C4-2B (cell line): ENCODE measurements around the gene SMARCC2.

Experiments used
- H3K27ac ChIP-seq: fragments of 450-650 bp; 2 replicates; pipeline ENCODE4 v1.5.1; 2017
- ZFX ChIP-seq: fragments of 450-650 bp; IDR thresholded peaks from 2 replicates; pipeline ENCODE4 v1.6.1; 2017
- TF ChIP-seq, protein P1 (sequence below): fragments of 450-650 bp; conservative IDR thresholded peaks from 2 replicates; pipeline ENCODE4 v1.5.1; 2017; ENCODE audit warnings: mild to moderate bottlenecking

Gene SMARCC2

DNA sequence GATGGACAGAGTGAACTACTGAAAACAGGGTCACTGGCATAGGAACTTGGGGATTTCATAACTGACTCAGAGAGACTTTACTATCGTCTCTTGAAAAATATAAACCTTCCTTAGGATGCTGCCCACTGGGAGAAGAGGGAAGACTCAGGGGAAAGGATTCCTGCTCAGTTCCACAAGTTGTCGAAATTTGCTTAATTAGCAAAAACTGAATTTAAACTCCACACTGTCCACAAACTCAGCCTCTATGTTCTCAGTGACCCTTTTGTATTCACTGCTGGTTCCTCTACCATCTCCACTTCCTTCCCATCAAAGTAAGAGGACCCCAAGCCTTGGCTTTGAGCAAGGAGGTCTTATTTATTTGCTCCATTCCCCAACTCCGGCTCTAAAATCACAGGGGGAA is 44.1 kb downstream of the SMARCC2 start:
- no peak overlapping the region for H3K27ac ChIP-seq
- TF ChIP-seq, protein P1, sequence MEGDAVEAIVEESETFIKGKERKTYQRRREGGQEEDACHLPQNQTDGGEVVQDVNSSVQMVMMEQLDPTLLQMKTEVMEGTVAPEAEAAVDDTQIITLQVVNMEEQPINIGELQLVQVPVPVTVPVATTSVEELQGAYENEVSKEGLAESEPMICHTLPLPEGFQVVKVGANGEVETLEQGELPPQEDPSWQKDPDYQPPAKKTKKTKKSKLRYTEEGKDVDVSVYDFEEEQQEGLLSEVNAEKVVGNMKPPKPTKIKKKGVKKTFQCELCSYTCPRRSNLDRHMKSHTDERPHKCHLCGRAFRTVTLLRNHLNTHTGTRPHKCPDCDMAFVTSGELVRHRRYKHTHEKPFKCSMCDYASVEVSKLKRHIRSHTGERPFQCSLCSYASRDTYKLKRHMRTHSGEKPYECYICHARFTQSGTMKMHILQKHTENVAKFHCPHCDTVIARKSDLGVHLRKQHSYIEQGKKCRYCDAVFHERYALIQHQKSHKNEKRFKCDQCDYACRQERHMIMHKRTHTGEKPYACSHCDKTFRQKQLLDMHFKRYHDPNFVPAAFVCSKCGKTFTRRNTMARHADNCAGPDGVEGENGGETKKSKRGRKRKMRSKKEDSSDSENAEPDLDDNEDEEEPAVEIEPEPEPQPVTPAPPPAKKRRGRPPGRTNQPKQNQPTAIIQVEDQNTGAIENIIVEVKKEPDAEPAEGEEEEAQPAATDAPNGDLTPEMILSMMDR, result no peak
- TF ChIP-seq ZFX, result no peak

DNA sequence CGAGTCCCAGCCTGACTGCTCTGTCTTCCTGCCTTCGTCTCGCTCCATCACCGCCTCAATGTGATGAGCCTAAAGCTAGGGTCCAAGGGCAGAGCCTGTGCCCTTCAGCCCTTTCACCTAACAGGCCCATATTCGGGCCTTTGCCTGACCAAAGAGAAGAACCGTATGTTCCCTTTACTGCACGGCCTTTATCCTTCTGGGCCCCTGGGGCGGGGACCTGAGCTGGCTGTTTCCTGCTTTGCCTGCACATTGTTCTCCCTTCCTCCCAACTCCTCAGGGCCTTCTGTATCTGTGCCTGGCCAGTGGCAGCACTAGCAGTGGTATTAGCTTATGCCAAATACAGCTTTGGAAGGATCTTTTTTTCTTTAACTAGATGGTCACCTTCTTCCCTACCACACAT is 45.4 kb downstream of the SMARCC2 start:
- TF ChIP-seq ZFX, result no peak
- TF ChIP-seq, protein P1, result no peak
- no peak overlapping the region for H3K27ac ChIP-seq

DNA sequence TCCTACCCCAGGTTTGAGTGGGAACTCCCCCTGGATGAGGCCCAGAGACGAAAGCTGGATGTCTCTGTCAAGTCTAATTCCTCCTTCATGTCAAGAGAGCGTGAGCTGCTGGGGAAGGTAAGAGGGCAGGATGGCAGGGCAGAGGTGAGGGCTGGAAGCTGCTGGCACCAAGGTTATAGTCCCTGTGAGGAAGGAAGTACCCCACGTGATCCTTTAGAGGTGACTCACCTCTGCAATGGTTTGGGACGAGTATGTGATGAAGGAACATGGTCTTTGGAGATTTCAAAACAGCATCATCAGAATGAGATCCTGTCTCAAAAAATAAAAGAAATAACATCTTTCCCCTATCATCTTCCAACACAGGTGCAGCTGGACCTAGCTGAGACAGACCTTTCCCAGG is 46.1 kb downstream of the SMARCC2 start:
- no peak for TF ChIP-seq ZFX
- TF ChIP-seq, protein P1, result no peak
- no peak overlapping the region for H3K27ac ChIP-seq

DNA sequence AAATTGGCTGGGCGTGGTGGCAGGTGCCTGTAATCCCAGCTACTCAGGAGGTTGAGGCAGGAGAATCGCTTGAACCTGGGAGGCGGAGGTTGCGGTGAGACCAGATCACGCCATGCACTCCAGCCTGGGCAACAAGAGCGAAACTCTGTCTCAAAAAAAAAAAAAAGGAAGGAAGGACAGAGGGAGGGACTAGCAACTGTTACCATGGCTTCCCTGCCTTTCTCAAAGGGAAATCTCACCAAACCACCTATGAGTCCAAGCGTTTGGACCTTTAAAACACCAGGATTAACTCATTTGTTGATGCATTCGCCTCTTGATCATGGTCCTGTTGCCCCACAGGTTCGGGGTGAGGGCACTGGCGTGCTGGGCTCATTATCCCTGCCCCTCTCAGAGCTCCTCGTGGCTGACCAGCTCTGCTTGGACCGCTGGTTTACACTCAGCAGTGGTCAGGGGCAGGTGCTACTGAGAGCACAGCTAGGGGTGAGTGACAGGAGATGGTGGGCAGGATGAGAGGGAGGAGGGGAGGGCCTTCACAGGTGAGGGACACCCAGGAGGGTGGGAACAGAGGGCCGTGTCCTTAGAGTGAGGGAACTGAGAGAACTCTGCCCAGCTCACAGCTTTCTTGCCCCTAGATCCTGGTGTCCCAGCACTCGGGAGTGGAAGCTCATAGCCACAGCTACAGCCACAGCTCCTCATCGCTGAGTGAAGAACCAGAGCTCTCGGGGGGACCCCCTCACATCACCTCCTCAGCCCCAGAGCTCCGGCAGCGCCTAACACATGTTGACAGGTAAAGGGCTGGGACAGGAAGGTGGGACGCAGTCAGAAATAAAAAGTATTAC is 47.1 kb downstream of the SMARCC2 start:
- TF ChIP-seq, protein P1, result no peak
- no peak for TF ChIP-seq ZFX

DNA sequence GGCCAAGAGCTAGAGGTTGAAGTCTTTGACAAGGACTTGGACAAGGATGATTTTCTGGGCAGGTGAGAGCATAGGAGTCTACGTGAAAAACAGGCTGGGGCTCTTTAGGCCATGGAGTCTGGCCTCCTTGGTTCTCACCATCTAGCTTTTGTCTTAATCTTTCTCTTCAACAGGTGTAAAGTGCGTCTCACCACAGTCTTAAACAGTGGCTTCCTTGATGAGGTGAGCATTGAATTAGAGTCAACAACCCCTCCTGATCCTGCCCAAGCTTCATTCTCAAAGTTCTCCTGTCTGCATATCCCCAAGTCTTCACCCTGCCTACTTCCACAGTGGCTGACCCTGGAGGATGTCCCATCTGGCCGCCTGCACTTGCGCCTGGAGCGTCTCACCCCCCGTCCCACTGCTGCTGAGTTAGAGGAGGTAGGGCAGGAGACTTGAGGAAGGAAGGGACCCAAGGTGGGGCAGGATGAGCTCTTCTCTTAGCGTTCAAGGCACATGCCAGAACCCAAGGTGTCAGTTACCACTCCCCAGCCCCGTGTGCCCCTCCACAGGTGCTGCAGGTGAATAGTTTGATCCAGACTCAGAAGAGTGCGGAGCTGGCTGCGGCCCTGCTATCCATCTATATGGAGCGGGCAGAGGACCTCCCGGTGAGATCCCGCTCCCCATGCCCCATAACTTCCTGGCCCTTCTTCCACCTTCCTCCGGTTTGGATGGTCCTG is 51.3 kb downstream of the SMARCC2 start:
- TF ChIP-seq, protein P1, result no peak
- no peak for TF ChIP-seq ZFX
- no peak overlapping the region for H3K27ac ChIP-seq

More for the DNA sequence above, 47.1 kb downstream of the SMARCC2 start:
- no peak overlapping the region for H3K27ac ChIP-seq

DNA sequence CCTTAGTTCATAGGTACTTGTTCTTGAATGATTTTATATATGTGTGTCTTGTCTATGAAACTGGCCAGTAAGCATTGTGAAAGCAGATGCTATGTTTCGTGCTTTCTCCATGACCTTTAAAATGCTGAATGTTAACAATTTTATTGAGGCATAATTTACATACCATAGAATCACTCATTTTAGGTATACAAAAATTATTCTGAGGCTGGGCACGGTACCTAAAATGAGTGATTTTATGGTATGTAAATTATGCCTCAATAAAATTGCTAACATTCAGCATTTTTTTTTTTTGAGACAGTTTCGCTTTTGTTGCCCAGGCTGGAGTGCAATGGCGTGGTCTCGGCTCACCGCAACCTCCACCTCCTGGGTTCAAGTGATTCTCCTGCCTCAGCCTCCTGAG is 54.4 kb downstream of the SMARCC2 start:
- TF ChIP-seq ZFX, result no peak
- TF ChIP-seq, protein P1, result no peak
- H3K27ac ChIP-seq, result no peak overlapping the region

DNA sequence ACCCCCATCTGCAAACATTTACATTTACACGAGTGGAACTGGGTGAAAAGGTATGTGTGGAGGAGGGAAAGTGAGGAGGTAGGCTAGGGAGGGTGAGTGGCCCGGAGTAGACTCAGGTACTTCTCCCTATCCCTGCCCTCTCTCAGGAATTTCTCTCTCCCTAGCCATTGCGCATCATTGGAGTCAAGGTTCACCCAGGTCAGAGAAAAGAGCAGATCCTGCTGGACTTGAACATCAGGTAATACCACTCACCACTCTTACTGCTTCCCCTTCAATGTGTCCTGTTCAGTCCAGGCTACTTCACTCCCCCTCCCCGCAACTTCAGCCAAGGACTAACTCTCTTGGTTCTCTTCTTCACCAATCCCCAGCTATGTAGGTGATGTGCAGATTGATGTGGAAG is 58.4 kb downstream of the SMARCC2 start:
- H3K27ac ChIP-seq, result no peak overlapping the region
- TF ChIP-seq ZFX, result no peak
- TF ChIP-seq, protein P1, result no peak
